Chondrocyte (in vitro differentiated cells): Measurements from ENCODE around the gene USP22. TPM values are rescaled to one million over a fixed set of nuclear protein-coding genes. Genes with fewer than 3 reads are reported as not detected.

Experiments
- DNase-seq: peaks from one replicate; pipeline ENCODE4 v3.0.0; 2021; ENCODE audit warnings: mixed read lengths, low spot score
- H3K27ac Mint-ChIP-seq: one replicate; pipeline ENCODE4 v1.8.0; 2021; ENCODE audit warnings: mild to moderate bottlenecking, moderate library complexity, mixed read lengths; ENCODE audit not compliant: unreplicated experiment
- H3K27me3 Mint-ChIP-seq: 2 replicates; pipeline ENCODE4 v1.8.0; 2021; ENCODE audit warnings: low read depth, mixed read lengths
- H3K36me3 Mint-ChIP-seq: 2 replicates; pipeline ENCODE4 v1.8.0; 2021; ENCODE audit warnings: low read depth, mixed read lengths
- H3K4me1 Mint-ChIP-seq: 2 replicates; pipeline ENCODE4 v1.8.0; 2021; ENCODE audit warnings: low read depth, mild to moderate bottlenecking, mixed read lengths
- H3K4me3 Mint-ChIP-seq: one replicate; pipeline ENCODE4 v1.8.0; 2021; ENCODE audit warnings: mild to moderate bottlenecking, moderate library complexity, mixed read lengths; ENCODE audit not compliant: unreplicated experiment
- H3K9me3 Mint-ChIP-seq: 2 replicates; pipeline ENCODE4 v1.8.0; 2021; ENCODE audit warnings: low read depth, mixed read lengths
- CTCF ChIP-seq: fragments of 200-600 bp; sonication (generic); IDR thresholded peaks from 2 replicates; pipeline ENCODE4 v1.5.0; 2021; ENCODE audit warnings: antibody characterized with exemption, mild to moderate bottlenecking, moderate library complexity
- total RNA-seq: library from RNA; stranded (reverse); gene quantifications from 3 replicates; pipeline ENCODE4 v1.2.1, GENCODE V29; 2021

The USP22 gene
- total RNA-seq, 1 donor from 2014 or later, result 248 TPM

GRCh38 chr17:20955427-20956323 is 87.1 kb downstream of the USP22 start:
- DNase-seq, result no peak
- H3K4me3 Mint-ChIP-seq, result no peak overlapping the region
- H3K4me1 Mint-ChIP-seq, result peaks cover 17% of the 10 kb centered on the region
- peak overlapping the region; percentile 15 for H3K27ac Mint-ChIP-seq
- no peaks in the 10 kb centered on the region for H3K9me3 Mint-ChIP-seq
- H3K27me3 Mint-ChIP-seq, result no peaks in the 10 kb centered on the region
- no peak for TF ChIP-seq CTCF
- peaks cover 40% of the 10 kb centered on the region for H3K36me3 Mint-ChIP-seq

GRCh38 chr17:20954794-20955193 is 88.0 kb downstream of the USP22 start:
- Mint-ChIP-seq H3K36me3 (peaks cover 41% of the 10 kb centered on the region), H3K9me3 (no peaks in the 10 kb centered on the region), H3K4me1 (peaks cover 17% of the 10 kb centered on the region), H3K27me3 (no peaks in the 10 kb centered on the region), H3K4me3 (no peak overlapping the region), H3K27ac (no peak overlapping the region)
- no peak for TF ChIP-seq CTCF
- DNase-seq, result no peak

GRCh38 chr17:20952183-20952582 is 90.6 kb downstream of the USP22 start:
- Mint-ChIP-seq H3K36me3 (peaks cover 23% of the 10 kb centered on the region), H3K27ac (no peak overlapping the region), H3K27me3 (no peaks in the 10 kb centered on the region), H3K4me3 (no peak overlapping the region), H3K9me3 (no peaks in the 10 kb centered on the region), H3K4me1 (peaks cover 17% of the 10 kb centered on the region)
- no peak for DNase-seq
- TF ChIP-seq CTCF, result no peak

Other genes starting within 250 kb of the USP22 start
- 17.1 to 24.7 TPM (median 20.2 TPM) in 3 replicates for gene DHRS7B, start 84.0 kb upstream of the USP22 start, total RNA-seq
- 24.3 to 28.1 TPM (median 24.7 TPM) in 3 replicates for gene TMEM11, start 171.2 kb upstream of the USP22 start, total RNA-seq
- 8.2 to 18.6 TPM (median 17.2 TPM) in 3 replicates for gene NATD1, start 210.4 kb upstream of the USP22 start, total RNA-seq
- gene MAP2K3, start 241.7 kb upstream of the USP22 start, total RNA-seq, result 31.3 to 38.3 TPM (median 35.9 TPM) in 3 replicates